Kidney (tissue), 14 donors: Measurements from ENCODE around the gene HEYL. TPM values are rescaled to one million over a fixed set of nuclear protein-coding genes. Genes with fewer than 3 reads are reported as not detected.

Source experiments
- DNase-seq, 5 donors: peaks; one replicate each; pipeline ENCODE4 v3.0.0-alpha.2; 2013 to 2020
- FAIRE-seq: peaks from 2 replicates; lab custom pipeline; 2012; peaks lifted over from hg19 to GRCh38; lab: Jason Lieb, UNC
- H3K27ac ChIP-seq, 2 donors: one replicate each; pipeline ENCODE4 v1.7.0; 2013; ENCODE audit warnings: low read depth in 2 of 2, low read length in 2 of 2, inconsistent platforms in 1 of 2
- H3K27me3 ChIP-seq: one replicate; pipeline ENCODE4 v1.7.1; 2013; ENCODE audit warnings: low read length, inconsistent platforms; ENCODE audit not compliant: control insufficient read depth, insufficient read depth
- H3K36me3 ChIP-seq, 3 donors: one replicate each; pipeline versions ENCODE4 v1.7.0 to v1.7.1; 2013; ENCODE audit warnings: low read length in 3 of 3, control low read depth in 1 of 3, inconsistent platforms in 1 of 3; ENCODE audit not compliant: insufficient read depth in 3 of 3, control insufficient read depth in 2 of 3
- H3K4me1 ChIP-seq, 3 donors: one replicate each; pipeline versions ENCODE4 v1.7.0 to v1.7.1; 2013; ENCODE audit warnings: low read length in 3 of 3, inconsistent platforms in 1 of 3, low read depth in 1 of 3; ENCODE audit not compliant: control insufficient read depth in 2 of 3, insufficient read depth in 2 of 3
- H3K4me3 ChIP-seq, 3 donors: one replicate each; pipeline versions ENCODE4 v1.7.0 to v1.8.1; 2013; ENCODE audit warnings: low read length in 3 of 3, control low read depth in 1 of 3, inconsistent platforms in 1 of 3
- H3K9ac ChIP-seq, 3 donors: one replicate each; pipeline versions ENCODE4 v1.7.0 to v1.7.1; 2013; ENCODE audit warnings: low read length in 3 of 3, control low read depth in 1 of 3, inconsistent platforms in 1 of 3
- H3K9me3 ChIP-seq, 3 donors: one replicate each; pipeline versions ENCODE4 v1.7.0 to v1.7.1; 2013; ENCODE audit warnings: low read length in 3 of 3, control low read depth in 1 of 3, inconsistent platforms in 1 of 3; ENCODE audit not compliant: control insufficient read depth in 2 of 3, insufficient read depth in 1 of 3
- intact Hi-C: fragments of 100-400 bp; cut with DNase I; formaldehyde crosslinking; loops from one replicate; pipeline ENCODE4 v1.11.1; 2022
- polyA plus RNA-seq: library from polyadenylated mRNA; stranded (reverse); fragments of 350-450 nt; fragmentation: Illumina TruSeq; extraction: RNeasy Lipid Tissue Mini Kit (QIAGEN cat#74804); gene quantifications from one replicate; pipeline ENCODE4 v1.2.3, GENCODE V29; 2014; ENCODE audit warnings: low read depth, low replicate concordance; ENCODE audit not compliant: insufficient read depth
- total RNA-seq: library from RNA; stranded (reverse); fragmentation: NEBNext Ultra II Directional; extraction: Animal tissue kit (Norgen Biotek cat#: 25700); gene quantifications from one replicate; pipeline ENCODE4 v1.2.1, GENCODE V29; 2021
- TF ChIP-seq, protein P1 (sequence below): IDR thresholded peaks from 3 replicates; pipeline ENCODE4 v1.5.1; 2012; ENCODE audit warnings: mild to moderate bottlenecking, moderate library complexity, borderline replicate concordance; ENCODE audit not compliant: insufficient read depth; ENCODE audit errors: extremely low read depth
- donor health status: control.
- donor health status: control.
- donor health status: control.
- donor health status: control.
- donor health status: control.
- donor health status: DM: yes; HTN: yes; CAD: no.
- donor health status: Normal renal cell carcinoma (clear cell type).

Gene HEYL
- total and polyA plus RNA-seq, 2 donors from 2014 or later, result 7.2 to 32.8 TPM

DNA sequence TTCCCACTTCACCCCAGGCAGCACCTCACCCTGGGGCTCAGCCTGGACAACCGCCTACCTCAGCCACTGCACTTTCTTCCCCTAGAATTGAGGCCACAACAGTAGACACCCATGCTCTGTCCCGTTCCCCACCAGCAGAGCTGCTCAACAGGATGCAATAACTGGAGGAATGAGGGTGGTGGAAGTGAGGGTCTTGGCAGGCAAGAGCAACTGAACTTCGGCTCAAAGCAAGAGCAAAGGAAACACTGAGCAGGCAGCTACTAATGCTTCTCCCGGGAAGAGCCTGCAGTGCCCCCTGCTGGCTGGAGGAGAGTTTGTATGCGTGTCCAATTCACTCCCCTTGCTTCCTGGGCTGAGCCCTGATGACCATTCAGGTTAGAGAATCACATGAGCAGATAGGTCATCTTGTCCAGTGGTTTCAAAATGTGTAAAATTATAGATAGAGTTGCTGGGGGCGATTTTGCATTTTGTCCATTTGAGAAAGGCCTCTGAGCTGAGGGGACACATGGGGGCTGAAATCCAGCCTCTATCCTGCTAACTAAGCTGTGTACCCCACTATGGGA lies 18.6 kb upstream of the HEYL start:
- intact Hi-C loops, result loop anchor here (5.0 kb wide), 1 partner anchor 51 kb away; no protein-coding TSS in a partner anchor
- DNase-seq (peak; percentile 79 to 89 (median 81)), FAIRE-seq (no peak)
- TF ChIP-seq, protein P1, sequence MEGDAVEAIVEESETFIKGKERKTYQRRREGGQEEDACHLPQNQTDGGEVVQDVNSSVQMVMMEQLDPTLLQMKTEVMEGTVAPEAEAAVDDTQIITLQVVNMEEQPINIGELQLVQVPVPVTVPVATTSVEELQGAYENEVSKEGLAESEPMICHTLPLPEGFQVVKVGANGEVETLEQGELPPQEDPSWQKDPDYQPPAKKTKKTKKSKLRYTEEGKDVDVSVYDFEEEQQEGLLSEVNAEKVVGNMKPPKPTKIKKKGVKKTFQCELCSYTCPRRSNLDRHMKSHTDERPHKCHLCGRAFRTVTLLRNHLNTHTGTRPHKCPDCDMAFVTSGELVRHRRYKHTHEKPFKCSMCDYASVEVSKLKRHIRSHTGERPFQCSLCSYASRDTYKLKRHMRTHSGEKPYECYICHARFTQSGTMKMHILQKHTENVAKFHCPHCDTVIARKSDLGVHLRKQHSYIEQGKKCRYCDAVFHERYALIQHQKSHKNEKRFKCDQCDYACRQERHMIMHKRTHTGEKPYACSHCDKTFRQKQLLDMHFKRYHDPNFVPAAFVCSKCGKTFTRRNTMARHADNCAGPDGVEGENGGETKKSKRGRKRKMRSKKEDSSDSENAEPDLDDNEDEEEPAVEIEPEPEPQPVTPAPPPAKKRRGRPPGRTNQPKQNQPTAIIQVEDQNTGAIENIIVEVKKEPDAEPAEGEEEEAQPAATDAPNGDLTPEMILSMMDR, result peak; percentile 64
- H3K9ac ChIP-seq, result no peak overlapping the region
- no peaks in the 10 kb centered on the region for H3K27me3 ChIP-seq
- no peaks in the 10 kb centered on the region for H3K9me3 ChIP-seq
- H3K4me3 ChIP-seq, result no peak overlapping the region
- H3K36me3 ChIP-seq, result no peaks in the 10 kb centered on the region
- H3K27ac ChIP-seq, result no peak overlapping the region
- peaks cover 0 to 9% (median 0%) of the 10 kb centered on the region in 3 donors for H3K4me1 ChIP-seq

DNA sequence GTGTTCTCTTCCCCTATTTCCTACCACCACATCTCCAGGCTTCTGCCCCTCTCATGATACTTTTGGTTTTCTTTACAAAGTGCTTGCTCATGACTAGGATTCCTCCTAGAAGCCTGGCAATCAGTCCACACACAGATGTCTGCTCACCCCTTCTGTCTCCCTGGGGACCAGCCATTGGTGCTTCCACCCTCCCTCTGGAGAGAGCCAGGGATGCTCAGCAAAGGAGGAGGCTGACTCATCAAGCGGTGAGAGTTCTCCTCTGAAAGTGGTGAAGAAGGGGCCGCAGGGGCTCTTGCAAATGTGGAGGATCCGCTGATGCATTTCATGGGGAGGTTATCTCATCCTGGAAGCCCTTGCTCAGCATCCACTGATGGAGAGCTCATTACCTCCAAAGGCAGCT lies 18.0 kb upstream of the HEYL start:
- TF ChIP-seq, protein P1, result no peak
- Histone ChIP-seq H3K9ac (no peak overlapping the region), H3K36me3 (no peaks in the 10 kb centered on the region), H3K4me1 (peaks cover 0 to 9% (median 0%) of the 10 kb centered on the region in 3 donors), H3K27ac (no peak overlapping the region), H3K9me3 (no peaks in the 10 kb centered on the region), H3K27me3 (no peaks in the 10 kb centered on the region), H3K4me3 (no peak overlapping the region)
- DNase-seq, result no peak
- intact Hi-C loops, result loop anchor here (5.0 kb wide), 1 partner anchor 50 kb away; no protein-coding TSS in a partner anchor
- FAIRE-seq, result no peak

DNA sequence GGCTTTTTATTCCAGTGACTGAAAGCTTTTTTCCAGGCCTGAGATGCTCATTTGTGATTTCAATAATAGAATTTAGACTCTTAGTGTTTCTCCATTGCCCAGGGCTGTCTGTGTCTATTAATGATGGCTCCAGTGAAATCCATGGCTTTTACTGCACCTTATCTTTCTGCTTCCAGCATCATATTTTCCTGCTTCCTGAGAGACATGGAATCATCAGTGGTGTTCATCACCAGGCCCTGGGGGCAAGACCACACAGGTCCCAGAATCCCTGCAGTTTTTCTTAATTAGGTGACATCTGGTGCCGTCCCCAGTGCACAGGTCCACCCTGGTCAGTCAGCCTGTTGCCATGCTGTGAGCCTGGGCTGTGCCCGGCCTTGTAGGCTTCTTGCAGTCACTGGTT lies 16.9 kb upstream of the HEYL start:
- H3K4me3 ChIP-seq, result no peak overlapping the region
- no peak for DNase-seq
- H3K9me3 ChIP-seq, result no peaks in the 10 kb centered on the region
- intact Hi-C loops, result loop anchor here (5.0 kb wide), 1 partner anchor 49 kb away; no protein-coding TSS in a partner anchor
- no peak overlapping the region for H3K9ac ChIP-seq
- peaks cover 0 to 9% (median 0%) of the 10 kb centered on the region in 3 donors for H3K4me1 ChIP-seq
- H3K27me3 ChIP-seq, result no peaks in the 10 kb centered on the region
- FAIRE-seq, result no peak
- no peaks in the 10 kb centered on the region for H3K36me3 ChIP-seq
- no peak overlapping the region for H3K27ac ChIP-seq
- TF ChIP-seq, protein P1, result no peak
